ENCODE measurements around the gene SUMF1. TPM values are rescaled to one million over a fixed set of nuclear protein-coding genes. Genes with fewer than 3 reads are reported as not detected.
A peak's percentile ranks its signal among the peaks of the same experiment; 100 is the strongest.

SUMF1 gene
- total and polyA plus RNA-seq, 8 donors, result 7.1 to 25.8 (median 12.6) TPM

DNA sequence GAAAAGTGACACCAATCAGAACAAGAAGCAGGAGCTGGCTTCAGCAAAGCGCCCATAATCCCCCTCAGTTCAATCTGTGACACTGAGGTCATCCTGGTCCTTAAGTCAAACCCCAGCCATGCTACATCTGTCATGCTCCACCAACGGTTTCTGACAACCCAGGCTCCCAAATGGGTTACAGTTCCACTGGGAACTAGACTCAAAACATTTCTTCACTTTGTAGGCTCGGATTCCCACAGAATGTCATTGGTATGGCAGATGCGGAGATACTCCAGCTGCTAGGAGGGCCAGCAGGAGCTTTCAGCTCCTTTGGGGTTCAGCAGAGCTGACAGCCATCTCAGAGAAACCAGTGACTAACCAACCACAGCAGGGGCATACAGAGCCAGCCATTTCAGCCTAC lies 48.9 kb downstream of the SUMF1 start:
- peaks cover 0 to 6% (median 0%) of the 10 kb centered on the region in 3 donors for H3K36me3 ChIP-seq
- no peaks in the 10 kb centered on the region for H3K27me3 ChIP-seq
- 86 to 91% methylated on average over 4 of the region's 4 CpGs for WGBS, 2 donors
- H3K4me1 ChIP-seq, result no peaks in the 10 kb centered on the region
- intact Hi-C loops (cut with DNase I), result no loop called here
- H3K4me3 ChIP-seq, result no peak overlapping the region
- ATAC-seq, result no peak
- H3K9me3 ChIP-seq, result no peaks in the 10 kb centered on the region
- H3K27ac ChIP-seq, result no peak overlapping the region
- FAIRE-seq, result no peak
- no peak for DNase-seq
- TF ChIP-seq, protein P1, sequence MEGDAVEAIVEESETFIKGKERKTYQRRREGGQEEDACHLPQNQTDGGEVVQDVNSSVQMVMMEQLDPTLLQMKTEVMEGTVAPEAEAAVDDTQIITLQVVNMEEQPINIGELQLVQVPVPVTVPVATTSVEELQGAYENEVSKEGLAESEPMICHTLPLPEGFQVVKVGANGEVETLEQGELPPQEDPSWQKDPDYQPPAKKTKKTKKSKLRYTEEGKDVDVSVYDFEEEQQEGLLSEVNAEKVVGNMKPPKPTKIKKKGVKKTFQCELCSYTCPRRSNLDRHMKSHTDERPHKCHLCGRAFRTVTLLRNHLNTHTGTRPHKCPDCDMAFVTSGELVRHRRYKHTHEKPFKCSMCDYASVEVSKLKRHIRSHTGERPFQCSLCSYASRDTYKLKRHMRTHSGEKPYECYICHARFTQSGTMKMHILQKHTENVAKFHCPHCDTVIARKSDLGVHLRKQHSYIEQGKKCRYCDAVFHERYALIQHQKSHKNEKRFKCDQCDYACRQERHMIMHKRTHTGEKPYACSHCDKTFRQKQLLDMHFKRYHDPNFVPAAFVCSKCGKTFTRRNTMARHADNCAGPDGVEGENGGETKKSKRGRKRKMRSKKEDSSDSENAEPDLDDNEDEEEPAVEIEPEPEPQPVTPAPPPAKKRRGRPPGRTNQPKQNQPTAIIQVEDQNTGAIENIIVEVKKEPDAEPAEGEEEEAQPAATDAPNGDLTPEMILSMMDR (IDR thresholded peaks at IDR 0.05), result no peak

DNA sequence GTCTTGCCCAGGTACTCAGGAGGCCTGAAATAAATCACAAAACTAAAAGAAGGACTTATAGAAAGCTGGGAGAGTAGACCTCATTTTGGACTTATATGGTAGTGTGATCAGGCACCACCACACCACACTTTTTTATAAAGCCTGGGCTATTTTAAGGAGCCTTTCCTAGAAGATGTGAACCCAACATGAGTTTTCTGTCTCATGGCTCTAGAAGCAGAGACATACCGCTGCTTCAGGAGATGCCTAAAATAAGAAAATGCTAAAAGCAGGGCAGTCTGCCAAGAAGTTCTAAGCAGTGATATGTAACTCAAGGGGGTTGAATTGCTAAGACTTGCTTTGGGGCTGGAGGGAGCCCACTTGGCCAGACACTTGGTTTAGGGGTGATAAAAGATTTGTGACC lies 49.6 kb downstream of the SUMF1 start:
- ATAC-seq, result no peak
- no peaks in the 10 kb centered on the region for H3K4me1 ChIP-seq
- intact Hi-C loops (cut with DNase I), result no loop called here
- 85 to 87% methylated on average over 1 of the region's 1 CpG for WGBS, 2 donors
- no peak overlapping the region for H3K4me3 ChIP-seq
- peaks cover 0 to 6% (median 0%) of the 10 kb centered on the region in 3 donors for H3K36me3 ChIP-seq
- no peaks in the 10 kb centered on the region for H3K9me3 ChIP-seq
- no peak for FAIRE-seq
- DNase-seq, result no peak
- H3K27ac ChIP-seq, result no peak overlapping the region
- TF ChIP-seq, protein P1 (IDR thresholded peaks at IDR 0.05), result no peak
- no peaks in the 10 kb centered on the region for H3K27me3 ChIP-seq

DNA sequence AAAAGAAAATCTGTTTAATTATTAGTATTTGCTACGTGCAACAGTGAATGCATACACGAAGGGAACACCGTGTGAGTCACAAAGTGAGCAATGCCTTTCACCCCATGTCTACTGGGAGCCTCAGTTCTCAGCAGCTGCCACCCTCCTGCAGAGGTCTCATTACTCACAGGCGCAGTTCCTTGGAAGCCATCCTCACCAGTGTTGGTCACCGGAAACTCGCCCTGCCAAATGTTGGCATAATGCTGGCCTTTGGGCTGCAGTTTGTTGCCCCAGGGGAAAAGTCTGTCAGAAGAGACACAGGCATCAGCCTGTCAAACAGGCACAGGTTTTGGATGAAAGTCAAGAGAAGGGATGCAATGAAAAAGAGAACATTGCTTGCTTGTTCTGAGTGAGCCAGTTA lies 50.1 kb downstream of the SUMF1 start:
- TF ChIP-seq, protein P1 (IDR thresholded peaks at IDR 0.05), result no peak
- DNase-seq (no peak), ATAC-seq (peak in 2 of 4 donors; percentile 32 to 68), FAIRE-seq (no peak)
- Histone ChIP-seq H3K27me3 (no peaks in the 10 kb centered on the region), H3K9me3 (no peaks in the 10 kb centered on the region), H3K4me1 (no peaks in the 10 kb centered on the region), H3K36me3 (peaks cover 0 to 6% (median 0%) of the 10 kb centered on the region in 3 donors), H3K4me3 (no peak overlapping the region), H3K27ac (no peak overlapping the region)
- intact Hi-C loops (cut with DNase I), result no loop called here
- 92 to 93% methylated on average over 6 of the region's 6 CpGs for whole genome bisulfite sequencing, 2 donors

DNA sequence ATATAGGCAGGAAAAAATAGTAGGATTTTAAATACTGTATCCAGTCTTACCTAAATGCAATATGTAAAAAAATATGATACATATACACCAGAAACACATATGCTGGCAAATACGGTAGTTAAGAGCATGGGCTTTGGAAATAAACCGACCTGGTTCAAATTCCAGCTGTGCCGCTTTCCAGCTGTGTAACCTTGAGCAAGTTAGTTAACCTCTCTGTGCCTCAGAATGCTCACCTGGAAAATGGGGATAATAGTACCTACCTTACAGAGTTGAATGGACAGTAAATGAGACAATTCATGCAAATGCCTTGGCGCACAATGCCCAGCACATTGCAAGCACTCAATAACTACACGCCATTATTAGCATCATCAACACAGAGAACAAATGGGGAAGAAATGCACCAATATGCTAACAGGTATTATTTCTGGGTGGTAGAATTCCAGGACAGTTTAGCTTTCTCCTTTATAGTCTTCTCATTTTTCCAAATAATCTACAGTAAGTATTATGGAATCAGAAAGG lies 50.6 kb downstream of the SUMF1 start:
- Histone ChIP-seq H3K36me3 (peaks cover 0 to 6% (median 0%) of the 10 kb centered on the region in 3 donors), H3K4me1 (no peaks in the 10 kb centered on the region), H3K4me3 (no peak overlapping the region), H3K27ac (no peak overlapping the region), H3K27me3 (no peaks in the 10 kb centered on the region), H3K9me3 (no peaks in the 10 kb centered on the region)
- TF ChIP-seq, protein P1 (IDR thresholded peaks at IDR 0.05), result no peak
- WGBS, 2 donors, result 75 to 92% methylated on average over 5 of the region's 5 CpGs
- FAIRE-seq (no peak), ATAC-seq (no peak), DNase-seq (no peak)
- intact Hi-C loops (cut with DNase I), result no loop called here

DNA sequence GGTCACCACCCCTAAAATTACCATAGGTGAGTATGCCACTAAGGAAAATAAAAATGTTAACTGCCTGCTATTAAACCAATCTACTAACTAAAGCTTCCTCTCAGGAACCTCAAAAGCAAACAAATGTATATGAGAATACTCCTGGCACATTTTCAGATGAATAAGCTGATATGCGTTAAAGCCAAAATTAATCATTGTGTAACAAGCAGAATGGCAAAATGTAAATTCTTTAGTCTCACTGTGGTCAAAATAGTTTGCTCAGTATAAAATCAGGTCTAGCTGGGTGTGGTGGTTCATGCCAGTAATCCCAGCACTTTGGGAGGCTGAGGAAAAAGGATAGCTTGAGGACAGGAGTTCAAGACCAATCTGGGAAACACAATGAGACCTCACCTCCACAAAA lies 53.6 kb downstream of the SUMF1 start:
- WGBS, 2 donors, result 95 to 98% methylated on average over 1 of the region's 1 CpG
- Histone ChIP-seq H3K4me3 (no peak overlapping the region), H3K4me1 (no peaks in the 10 kb centered on the region), H3K9me3 (no peaks in the 10 kb centered on the region), H3K27ac (no peak overlapping the region), H3K36me3 (peaks cover 0 to 6% (median 0%) of the 10 kb centered on the region in 3 donors), H3K27me3 (no peaks in the 10 kb centered on the region)
- FAIRE-seq (no peak), ATAC-seq (no peak), DNase-seq (no peak)
- TF ChIP-seq, protein P1 (IDR thresholded peaks at IDR 0.05), result no peak
- intact Hi-C loops (cut with DNase I), result no loop called here
